ENCODE data around the gene MAML3.

MAML3 gene

DNA sequence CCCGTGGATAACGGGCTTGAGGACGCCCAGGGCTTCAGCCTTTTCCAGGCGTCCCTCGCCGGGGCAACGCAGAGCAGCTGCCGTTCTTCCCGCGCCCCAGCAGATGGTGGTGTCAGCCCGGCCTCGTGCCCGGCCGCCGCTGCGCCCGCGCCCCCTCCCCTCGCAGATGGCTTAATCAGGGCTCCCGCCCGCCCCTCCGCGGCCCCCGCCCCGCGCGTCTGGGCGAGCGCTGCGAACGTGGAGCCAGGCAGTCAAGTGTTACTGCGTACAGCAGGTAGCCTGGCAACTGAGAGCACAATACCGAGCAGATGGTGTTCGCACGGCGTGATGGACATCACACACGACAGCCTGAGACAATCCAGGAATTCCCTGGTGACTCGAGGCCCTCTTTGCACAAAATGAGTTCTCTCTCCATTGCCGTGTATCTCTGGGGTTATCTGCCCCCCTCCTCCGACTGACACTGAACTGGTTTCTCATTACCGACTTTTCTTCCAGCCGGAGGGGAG lies 419.1 kb downstream of the MAML3 start:
- Histone ChIP-seq H3K27ac (ENCODE audit: insufficient read depth in 1 of 2, low read depth in 1 of 2, low read length in 2 of 2, poor library complexity in 1 of 2, severe bottlenecking in 2 of 2) (peak overlapping the region in 1 of 2 experiments; percentile 63), H3K4me3 (ENCODE audit: control insufficient read depth in 1 of 7, extremely low read depth in 1 of 7, insufficient read depth in 4 of 7, low read depth in 2 of 7, low read length in 6 of 7) (peak overlapping the region; percentile 16 to 82 (median 57)), H3K36me3 (ENCODE audit: control insufficient read depth in 4 of 4, insufficient read depth in 4 of 4, low read length in 3 of 4) (peaks cover 0 to 6% (median 3%) of the 10 kb centered on the region in 4 experiments), H3K4me1 (ENCODE audit: control extremely low read depth in 1 of 4, control insufficient read depth in 4 of 4, insufficient read depth in 4 of 4, low read length in 3 of 4) (peaks cover 6 to 26% (median 13%) of the 10 kb centered on the region in 4 experiments), H3K9me3 (ENCODE audit: control extremely low read depth in 1 of 5, control insufficient read depth in 4 of 5, insufficient read depth in 2 of 5, low read depth in 1 of 5, low read length in 4 of 5) (no peaks in the 10 kb centered on the region), H3K27me3 (replicated peaks in 2 of 5; ENCODE audit: control insufficient read depth in 4 of 5, insufficient read depth in 5 of 5, low read length in 4 of 5) (no peaks in the 10 kb centered on the region)
- WGBS (ENCODE audit: insufficient coverage): under 1% methylated on average over 34 of the region's 42 CpGs
- ChIA-PET CTCF (interaction anchor here (0.7 to 3.2 kb wide), 18 partner anchors 23 to 626 kb away, joined by 3 to 22 read pairs (median 4); no protein-coding TSS in a partner anchor), POLR2A (interaction anchor here (0.6 to 1.0 kb wide), 2 partner anchors 416 to 562 kb away, joined by 3 to 5 read pairs; no protein-coding TSS in a partner anchor)
- DNase-seq: peak; percentile 87 to 97 (median 96)

DNA sequence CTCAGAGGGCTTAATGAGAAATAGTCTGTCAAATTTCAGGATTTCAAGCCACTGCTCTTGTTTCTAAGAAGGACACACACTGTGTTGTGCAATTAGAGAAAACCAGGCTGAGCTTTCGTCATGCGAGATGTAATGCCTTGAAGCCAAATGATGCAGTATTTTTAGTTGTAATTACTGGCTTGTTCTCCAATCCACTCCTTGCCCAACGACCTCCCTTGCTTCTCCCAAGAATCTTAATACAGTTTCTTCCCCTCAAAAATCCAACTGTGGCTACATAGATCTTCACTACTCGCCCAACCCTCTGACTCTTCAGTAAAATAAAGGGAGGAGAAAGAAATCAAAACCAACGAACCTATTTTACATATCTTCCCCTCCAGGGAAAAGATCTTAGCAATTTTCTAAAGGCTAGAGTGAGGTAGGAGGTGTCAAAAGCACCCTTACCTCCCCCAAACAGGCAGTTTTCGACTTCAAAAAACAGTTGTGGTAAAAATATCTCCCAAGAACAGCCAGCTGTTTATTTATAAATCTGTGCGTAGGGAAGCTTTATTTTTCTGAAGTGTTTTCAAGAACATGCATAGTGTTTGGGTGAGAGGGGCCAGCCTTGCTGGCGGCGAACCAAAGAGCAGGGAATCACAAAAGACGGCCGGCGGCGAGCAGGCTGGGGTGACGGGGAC lies 419.6 kb downstream of the MAML3 start:
- peaks cover 0 to 12% (median 8%) of the 10 kb centered on the region in 4 experiments for H3K36me3 ChIP-seq (ENCODE audit: control insufficient read depth in 4 of 4, insufficient read depth in 4 of 4, low read length in 3 of 4)
- H3K4me1 ChIP-seq (ENCODE audit: control extremely low read depth in 1 of 4, control insufficient read depth in 4 of 4, insufficient read depth in 4 of 4, low read length in 3 of 4): peaks cover 6 to 25% (median 12%) of the 10 kb centered on the region in 4 experiments
- H3K4me3 ChIP-seq (ENCODE audit: control insufficient read depth in 1 of 7, extremely low read depth in 1 of 7, insufficient read depth in 4 of 7, low read depth in 2 of 7, low read length in 6 of 7): peak overlapping the region in 6 of 7 experiments; percentile 31 to 82 (median 52)
- H3K27ac ChIP-seq (ENCODE audit: insufficient read depth in 1 of 2, low read depth in 1 of 2, low read length in 2 of 2, poor library complexity in 1 of 2, severe bottlenecking in 2 of 2): no peak overlapping the region
- no peak for DNase-seq
- no peaks in the 10 kb centered on the region for H3K9me3 ChIP-seq (ENCODE audit: control extremely low read depth in 1 of 5, control insufficient read depth in 4 of 5, insufficient read depth in 2 of 5, low read depth in 1 of 5, low read length in 4 of 5)
- POLR2A ChIA-PET: interaction anchor here (1.0 kb wide), 1 partner anchor 417 kb away, joined by 5 read pairs; no protein-coding TSS in a partner anchor
- WGBS (ENCODE audit: insufficient coverage): 28% methylated on average over 10 of the region's 14 CpGs
- H3K27me3 ChIP-seq (replicated peaks in 2 of 5; ENCODE audit: control insufficient read depth in 4 of 5, insufficient read depth in 5 of 5, low read length in 4 of 5): no peaks in the 10 kb centered on the region
- CTCF ChIA-PET: interaction anchor here (0.5 to 3.2 kb wide), 28 partner anchors 10 to 626 kb away, joined by 3 to 22 read pairs (median 3); no protein-coding TSS in a partner anchor

DNA sequence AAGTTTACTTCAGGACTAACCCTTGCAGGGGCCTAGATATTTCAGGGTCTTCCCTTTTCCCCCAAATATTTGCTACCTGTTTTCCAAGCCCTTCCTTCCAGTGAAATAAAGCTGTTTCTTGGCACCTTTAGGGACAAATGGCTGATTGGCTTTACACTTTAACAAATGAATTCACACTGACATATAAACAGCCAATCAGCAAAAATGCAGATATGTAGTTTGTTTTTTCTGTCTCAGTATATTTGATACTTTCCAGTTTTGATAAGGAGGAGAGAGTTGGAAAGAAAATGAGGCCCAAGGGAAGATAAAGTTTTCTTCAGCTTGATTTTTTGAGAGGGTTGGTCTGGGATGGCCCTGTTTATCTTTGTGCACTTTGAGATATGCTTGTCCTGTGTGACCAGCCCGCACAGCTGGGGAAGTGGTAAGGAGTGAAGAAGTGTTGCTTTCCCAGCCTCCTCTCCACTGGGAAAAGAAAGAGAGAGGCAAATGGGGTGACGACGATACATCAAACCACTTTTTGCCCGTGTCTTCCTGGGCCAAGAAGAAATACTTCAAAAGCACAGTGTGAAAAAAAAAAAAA lies 420.9 kb downstream of the MAML3 start:
- DNase-seq: no peak
- H3K4me1 ChIP-seq (ENCODE audit: control extremely low read depth in 1 of 4, control insufficient read depth in 4 of 4, insufficient read depth in 4 of 4, low read length in 3 of 4): peaks cover 6 to 25% (median 12%) of the 10 kb centered on the region in 4 experiments
- CTCF ChIA-PET: interaction anchor here (0.6 to 3.2 kb wide), 13 partner anchors 9 to 628 kb away, joined by 3 to 22 read pairs (median 4); no protein-coding TSS in a partner anchor
- no CpG with 5 or more reads among the region's 4 CpGs for WGBS (ENCODE audit: insufficient coverage)
- H3K27me3 ChIP-seq (replicated peaks in 2 of 5; ENCODE audit: control insufficient read depth in 4 of 5, insufficient read depth in 5 of 5, low read length in 4 of 5): no peaks in the 10 kb centered on the region
- POLR2A ChIA-PET: no interaction called here
- no peak overlapping the region for H3K4me3 ChIP-seq (ENCODE audit: control insufficient read depth in 1 of 7, extremely low read depth in 1 of 7, insufficient read depth in 4 of 7, low read depth in 2 of 7, low read length in 6 of 7)
- H3K27ac ChIP-seq (ENCODE audit: insufficient read depth in 1 of 2, low read depth in 1 of 2, low read length in 2 of 2, poor library complexity in 1 of 2, severe bottlenecking in 2 of 2): no peak overlapping the region
- H3K36me3 ChIP-seq (ENCODE audit: control insufficient read depth in 4 of 4, insufficient read depth in 4 of 4, low read length in 3 of 4): peaks cover 0 to 20% (median 15%) of the 10 kb centered on the region in 4 experiments
- no peaks in the 10 kb centered on the region for H3K9me3 ChIP-seq (ENCODE audit: control extremely low read depth in 1 of 5, control insufficient read depth in 4 of 5, insufficient read depth in 2 of 5, low read depth in 1 of 5, low read length in 4 of 5)

DNA sequence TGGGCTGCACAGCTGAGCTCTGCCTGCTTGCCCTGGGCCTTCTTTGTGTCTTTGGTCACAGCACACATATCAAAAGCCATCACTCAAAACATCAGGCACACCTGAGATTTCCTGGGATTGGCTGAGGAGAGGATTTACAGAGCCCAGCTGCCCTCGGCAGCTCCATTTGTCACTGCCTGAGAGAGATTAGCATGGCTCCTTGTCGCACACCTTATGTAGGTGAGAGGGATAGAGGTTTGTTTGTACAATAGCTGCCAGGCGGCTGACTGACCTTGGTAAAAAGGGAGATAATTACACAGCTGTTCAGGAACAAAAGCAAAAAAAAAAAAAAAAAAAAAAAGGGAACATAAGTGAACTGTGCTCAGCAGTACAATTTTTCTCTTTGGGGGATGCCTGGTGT lies 425.1 kb downstream of the MAML3 start:
- Histone ChIP-seq H3K4me1 (ENCODE audit: control extremely low read depth in 1 of 4, control insufficient read depth in 4 of 4, insufficient read depth in 4 of 4, low read length in 3 of 4) (peaks cover 0 to under 1% (median under 1%) of the 10 kb centered on the region in 4 experiments), H3K27ac (ENCODE audit: insufficient read depth in 1 of 2, low read depth in 1 of 2, low read length in 2 of 2, poor library complexity in 1 of 2, severe bottlenecking in 2 of 2) (no peak overlapping the region), H3K27me3 (replicated peaks in 2 of 5; ENCODE audit: control insufficient read depth in 4 of 5, insufficient read depth in 5 of 5, low read length in 4 of 5) (no peaks in the 10 kb centered on the region), H3K9me3 (ENCODE audit: control extremely low read depth in 1 of 5, control insufficient read depth in 4 of 5, insufficient read depth in 2 of 5, low read depth in 1 of 5, low read length in 4 of 5) (no peaks in the 10 kb centered on the region), H3K4me3 (ENCODE audit: control insufficient read depth in 1 of 7, extremely low read depth in 1 of 7, insufficient read depth in 4 of 7, low read depth in 2 of 7, low read length in 6 of 7) (no peak overlapping the region), H3K36me3 (ENCODE audit: control insufficient read depth in 4 of 4, insufficient read depth in 4 of 4, low read length in 3 of 4) (peaks cover 0 to 54% (median 33%) of the 10 kb centered on the region in 4 experiments)
- POLR2A ChIA-PET: no interaction called here
- CTCF ChIA-PET: interaction anchor here (0.6 to 1.1 kb wide), 3 partner anchors 19 to 47 kb away, joined by 3 to 4 read pairs (median 3); no protein-coding TSS in a partner anchor
- DNase-seq: no peak
- 92% methylated on average over 2 of the region's 3 CpGs for WGBS (ENCODE audit: insufficient coverage)

DNA sequence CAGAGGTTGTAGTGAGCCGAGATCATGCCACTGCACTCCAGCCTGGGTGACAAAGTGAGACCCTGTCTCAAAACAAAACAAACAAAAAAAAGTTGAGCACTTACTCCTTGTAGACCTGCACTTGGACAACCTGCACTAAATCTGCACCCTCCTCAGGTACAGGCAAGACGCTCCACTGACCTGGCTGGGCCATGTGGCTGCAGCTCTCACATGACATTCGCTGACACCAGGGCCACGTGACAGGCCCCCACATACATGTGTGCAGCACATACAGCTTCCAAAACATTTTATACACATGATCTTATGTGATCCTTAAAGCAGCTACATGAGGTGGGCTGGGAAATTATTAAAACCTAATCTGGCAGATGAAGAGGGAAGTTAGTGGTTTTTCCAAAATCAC lies 425.8 kb downstream of the MAML3 start:
- CTCF ChIA-PET: interaction anchor here (1.1 kb wide), 2 partner anchors 18 to 20 kb away, joined by 3 to 4 read pairs; no protein-coding TSS in a partner anchor
- peaks cover 0 to 56% (median 35%) of the 10 kb centered on the region in 4 experiments for H3K36me3 ChIP-seq (ENCODE audit: control insufficient read depth in 4 of 4, insufficient read depth in 4 of 4, low read length in 3 of 4)
- 100% methylated on average over 2 of the region's 4 CpGs for WGBS (ENCODE audit: insufficient coverage)
- no peaks in the 10 kb centered on the region for H3K4me1 ChIP-seq (ENCODE audit: control extremely low read depth in 1 of 4, control insufficient read depth in 4 of 4, insufficient read depth in 4 of 4, low read length in 3 of 4)
- H3K27ac ChIP-seq (ENCODE audit: insufficient read depth in 1 of 2, low read depth in 1 of 2, low read length in 2 of 2, poor library complexity in 1 of 2, severe bottlenecking in 2 of 2): no peak overlapping the region
- no peak overlapping the region for H3K4me3 ChIP-seq (ENCODE audit: control insufficient read depth in 1 of 7, extremely low read depth in 1 of 7, insufficient read depth in 4 of 7, low read depth in 2 of 7, low read length in 6 of 7)
- POLR2A ChIA-PET: no interaction called here
- no peaks in the 10 kb centered on the region for H3K27me3 ChIP-seq (replicated peaks in 2 of 5; ENCODE audit: control insufficient read depth in 4 of 5, insufficient read depth in 5 of 5, low read length in 4 of 5)
- no peak for DNase-seq
- no peaks in the 10 kb centered on the region for H3K9me3 ChIP-seq (ENCODE audit: control extremely low read depth in 1 of 5, control insufficient read depth in 4 of 5, insufficient read depth in 2 of 5, low read depth in 1 of 5, low read length in 4 of 5)

DNA sequence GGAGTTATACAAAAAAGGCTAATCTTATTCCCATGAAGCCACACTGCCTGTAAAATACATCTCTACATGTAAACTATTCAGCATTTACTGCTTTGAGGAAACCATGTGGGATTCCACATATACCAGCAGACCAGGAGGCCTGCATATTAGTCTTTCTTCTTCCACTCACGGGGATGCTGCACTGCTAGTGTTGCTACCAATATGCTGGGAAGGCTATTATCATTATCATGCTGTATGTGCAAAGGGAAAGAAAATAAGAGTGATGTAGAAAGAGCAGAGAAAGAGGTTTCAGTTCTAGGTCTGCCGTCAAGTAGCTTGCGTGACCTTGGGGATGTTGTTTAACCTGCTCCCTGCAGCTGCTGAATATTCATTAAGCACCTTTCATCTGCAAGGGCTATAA lies 427.4 kb downstream of the MAML3 start:
- Histone ChIP-seq H3K36me3 (ENCODE audit: control insufficient read depth in 4 of 4, insufficient read depth in 4 of 4, low read length in 3 of 4) (peaks cover 0 to 56% (median 35%) of the 10 kb centered on the region in 4 experiments), H3K27ac (ENCODE audit: insufficient read depth in 1 of 2, low read depth in 1 of 2, low read length in 2 of 2, poor library complexity in 1 of 2, severe bottlenecking in 2 of 2) (no peak overlapping the region), H3K4me1 (ENCODE audit: control extremely low read depth in 1 of 4, control insufficient read depth in 4 of 4, insufficient read depth in 4 of 4, low read length in 3 of 4) (no peaks in the 10 kb centered on the region), H3K9me3 (ENCODE audit: control extremely low read depth in 1 of 5, control insufficient read depth in 4 of 5, insufficient read depth in 2 of 5, low read depth in 1 of 5, low read length in 4 of 5) (no peaks in the 10 kb centered on the region), H3K4me3 (ENCODE audit: control insufficient read depth in 1 of 7, extremely low read depth in 1 of 7, insufficient read depth in 4 of 7, low read depth in 2 of 7, low read length in 6 of 7) (no peak overlapping the region), H3K27me3 (replicated peaks in 2 of 5; ENCODE audit: control insufficient read depth in 4 of 5, insufficient read depth in 5 of 5, low read length in 4 of 5) (no peaks in the 10 kb centered on the region)
- ChIA-PET POLR2A (no interaction called here), CTCF (no interaction called here)
- DNase-seq: no peak
- 100% methylated on average over 2 of the region's 3 CpGs for WGBS (ENCODE audit: insufficient coverage)
